ENCODE data around the gene TIMM21.

DNA sequence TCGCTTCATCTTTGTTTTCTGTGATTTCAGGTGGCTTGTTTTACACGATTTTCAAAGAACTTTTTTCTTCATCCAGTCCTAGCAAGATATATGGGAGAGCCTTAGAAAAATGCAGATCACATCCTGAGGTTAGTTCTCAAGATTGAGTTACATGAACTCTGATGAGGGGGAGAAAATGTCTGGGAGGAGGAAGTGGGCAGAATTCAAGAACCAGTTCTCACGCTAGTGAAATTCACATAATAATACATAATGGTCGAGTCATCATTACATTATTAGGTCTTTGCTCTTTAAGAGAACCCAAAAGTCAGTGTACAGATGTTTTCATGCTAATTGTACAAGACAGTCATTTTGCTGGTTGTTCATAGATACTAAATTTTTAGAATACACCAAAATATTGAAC, 7.0 kb downstream of the TIMM21 start:
- no peak for TF ChIP-seq POLR2AphosphoS5 (IDR thresholded peaks at IDR 0.05; ENCODE audit: insufficient read depth in 1 of 2, low read depth in 1 of 2)
- TF ChIP-seq, protein P1, sequence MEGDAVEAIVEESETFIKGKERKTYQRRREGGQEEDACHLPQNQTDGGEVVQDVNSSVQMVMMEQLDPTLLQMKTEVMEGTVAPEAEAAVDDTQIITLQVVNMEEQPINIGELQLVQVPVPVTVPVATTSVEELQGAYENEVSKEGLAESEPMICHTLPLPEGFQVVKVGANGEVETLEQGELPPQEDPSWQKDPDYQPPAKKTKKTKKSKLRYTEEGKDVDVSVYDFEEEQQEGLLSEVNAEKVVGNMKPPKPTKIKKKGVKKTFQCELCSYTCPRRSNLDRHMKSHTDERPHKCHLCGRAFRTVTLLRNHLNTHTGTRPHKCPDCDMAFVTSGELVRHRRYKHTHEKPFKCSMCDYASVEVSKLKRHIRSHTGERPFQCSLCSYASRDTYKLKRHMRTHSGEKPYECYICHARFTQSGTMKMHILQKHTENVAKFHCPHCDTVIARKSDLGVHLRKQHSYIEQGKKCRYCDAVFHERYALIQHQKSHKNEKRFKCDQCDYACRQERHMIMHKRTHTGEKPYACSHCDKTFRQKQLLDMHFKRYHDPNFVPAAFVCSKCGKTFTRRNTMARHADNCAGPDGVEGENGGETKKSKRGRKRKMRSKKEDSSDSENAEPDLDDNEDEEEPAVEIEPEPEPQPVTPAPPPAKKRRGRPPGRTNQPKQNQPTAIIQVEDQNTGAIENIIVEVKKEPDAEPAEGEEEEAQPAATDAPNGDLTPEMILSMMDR (IDR thresholded peaks at IDR 0.05) = no peak

All from vagina (tissue), 2 donors.